Neuronal stem cell (in vitro differentiated cells): ENCODE measurements around the gene RPS19.

Experiments
- DNase-seq: peaks from one replicate; pipeline ENCODE4 v3.0.0-alpha.2; 2013; ENCODE audit warnings: low spot score
- H2AFZ ChIP-seq: one replicate; pipeline ENCODE4 v1.6.1; 2013; ENCODE audit warnings: mild to moderate bottlenecking, low read length, inconsistent platforms
- H2AK5ac ChIP-seq: 2 replicates; pipeline ENCODE4 v1.6.1; 2013; ENCODE audit warnings: low read depth, mild to moderate bottlenecking, inconsistent platforms, low read length, moderate library complexity, mixed read lengths
- H2BK120ac ChIP-seq: 2 replicates; pipeline ENCODE4 v1.6.1; 2013; ENCODE audit warnings: low read depth, mild to moderate bottlenecking, inconsistent platforms, low read length, moderate library complexity, mixed read lengths
- H2BK12ac ChIP-seq: one replicate; pipeline ENCODE4 v1.6.1; 2013; ENCODE audit warnings: low read length, inconsistent platforms
- H2BK15ac ChIP-seq: 2 replicates; pipeline ENCODE4 v1.6.1; 2013; ENCODE audit warnings: mild to moderate bottlenecking, low read length, inconsistent platforms, mixed read lengths
- H2BK5ac ChIP-seq: one replicate; pipeline ENCODE4 v1.6.1; 2013; ENCODE audit warnings: inconsistent platforms, mild to moderate bottlenecking, low read length, moderate library complexity
- H3K14ac ChIP-seq: one replicate; pipeline ENCODE4 v1.6.1; 2013; ENCODE audit warnings: low read length, inconsistent platforms
- H3K18ac ChIP-seq: 2 replicates; pipeline ENCODE4 v1.6.1; 2013; ENCODE audit warnings: low read length, inconsistent platforms
- H3K23ac ChIP-seq: 2 replicates; pipeline ENCODE4 v1.6.1; 2013; ENCODE audit warnings: low read depth, mild to moderate bottlenecking, mixed read lengths, low read length, inconsistent platforms; ENCODE audit not compliant: poor library complexity
- H3K27ac ChIP-seq: replicated peaks from 3 replicates; pipeline ENCODE4 v1.5.1; 2013; ENCODE audit warnings: low read length, inconsistent platforms
- H3K27me3 ChIP-seq, 3 experiments: 2 replicates each; pipeline ENCODE4 v1.6.1; 2013; ENCODE audit warnings: low read length in 3 of 3, mild to moderate bottlenecking in 2 of 3, inconsistent platforms in 1 of 3, low read depth in 1 of 3, mixed read lengths in 1 of 3, moderate library complexity in 1 of 3; ENCODE audit not compliant: control insufficient read depth in 3 of 3, insufficient read depth in 3 of 3
- H3K36me3 ChIP-seq, 2 donors: replicated peaks in 1 of 2; 2 replicates each; pipeline ENCODE4 v1.6.1; 2013; ENCODE audit warnings: low read length in 2 of 2; ENCODE audit not compliant: control insufficient read depth in 2 of 2, insufficient read depth in 2 of 2
- H3K4ac ChIP-seq: 2 replicates; pipeline ENCODE4 v1.6.1; 2013; ENCODE audit warnings: inconsistent platforms, mild to moderate bottlenecking, low read length, moderate library complexity
- H3K4me1 ChIP-seq, 2 donors: 1 replicate in 1 of 2; 2 replicates in 1 of 2; pipeline ENCODE4 v1.6.1; 2013; ENCODE audit warnings: low read length in 2 of 2, low read depth in 1 of 2; ENCODE audit not compliant: control insufficient read depth in 2 of 2, insufficient read depth in 1 of 2
- H3K4me2 ChIP-seq: one replicate; pipeline ENCODE4 v1.6.1; 2013; ENCODE audit warnings: mild to moderate bottlenecking, low read length, inconsistent platforms; ENCODE audit not compliant: insufficient read depth, poor library complexity, severe bottlenecking
- H3K4me3 ChIP-seq, 2 donors: 2 replicates each; pipeline ENCODE4 v1.5.1; 2013; ENCODE audit warnings: low read length in 2 of 2, mild to moderate bottlenecking in 2 of 2, inconsistent platforms in 1 of 2, moderate library complexity in 1 of 2
- H3K79me1 ChIP-seq: one replicate; pipeline ENCODE4 v1.6.1; 2013; ENCODE audit warnings: low read depth, mild to moderate bottlenecking, inconsistent platforms, low read length, moderate library complexity
- H3K9ac ChIP-seq: one replicate; pipeline ENCODE4 v1.6.1; 2013; ENCODE audit warnings: mild to moderate bottlenecking, low read depth, low read length, inconsistent platforms; ENCODE audit not compliant: poor library complexity
- H3K9me3 ChIP-seq, 2 donors: replicated peaks in 1 of 2; 2 replicates each; pipeline versions ENCODE3 to v1.6.1; 2013; ENCODE audit warnings: low read length in 2 of 2, mild to moderate bottlenecking in 2 of 2, inconsistent platforms in 1 of 2, low read depth in 1 of 2, mixed read lengths in 1 of 2, moderate library complexity in 1 of 2; ENCODE audit not compliant: control insufficient read depth in 2 of 2, insufficient read depth in 1 of 2
- H4K8ac ChIP-seq: one replicate; pipeline ENCODE4 v1.6.1; 2013; ENCODE audit warnings: low read depth, mild to moderate bottlenecking, inconsistent platforms, low read length, moderate library complexity
- H4K91ac ChIP-seq: one replicate; pipeline ENCODE4 v1.6.1; 2013; ENCODE audit warnings: low read length, low read depth, mild to moderate bottlenecking, inconsistent platforms; ENCODE audit not compliant: poor library complexity
- WGBS, 2 donors: extraction: QIAGEN DNeasy Blood & Tissue Kit; methylation state at CpG; one replicate each; pipeline ENCODE4 v1.1.7; 2013; ENCODE audit warnings: missing lambda C conversion rate in 2 of 2, mixed read lengths in 1 of 2; ENCODE audit not compliant: insufficient read length in 2 of 2, insufficient replicate concordance in 1 of 2; ENCODE audit errors: extremely low coverage in 2 of 2; 5-methylcytosine and 5-hydroxymethylcytosine counted together

RPS19 gene

DNA sequence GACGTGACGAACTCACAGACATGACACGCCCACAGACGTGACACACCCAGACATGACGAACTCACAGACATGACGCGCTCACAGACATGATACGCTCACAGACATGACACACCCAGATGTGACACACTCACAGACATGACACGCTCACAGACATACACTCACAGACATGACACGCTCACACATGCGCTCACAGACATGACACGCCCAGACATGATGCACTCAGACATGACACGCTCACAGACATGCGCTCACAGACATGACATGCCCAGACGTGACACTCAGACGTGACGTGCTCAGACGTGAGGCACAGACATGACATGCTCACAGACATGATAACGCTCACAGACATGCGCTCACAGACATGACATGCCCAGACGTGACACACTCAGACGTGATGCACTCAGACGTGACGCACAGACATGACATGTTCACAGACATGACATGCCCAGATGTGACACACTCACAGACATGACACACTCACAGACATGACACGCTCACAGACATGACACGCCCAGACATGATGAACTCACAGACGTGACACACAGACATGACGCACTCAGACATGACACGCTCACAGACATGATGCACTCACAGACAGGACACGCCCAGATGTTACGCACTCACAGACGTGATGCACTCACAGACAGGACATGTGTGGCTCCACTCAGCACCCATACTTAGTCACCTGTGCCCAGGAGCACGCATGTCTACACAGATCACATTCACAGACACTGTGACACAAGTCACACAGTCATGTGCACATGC, 60.1 kb downstream of the RPS19 start:
- Histone ChIP-seq H3K36me3 (peaks cover 0 to 6% of the 10 kb centered on the region in 2 donors), H3K14ac (peak overlapping the region; percentile 10), H2BK15ac (no peak overlapping the region), H3K4me1 (peaks cover 0 to 3% of the 10 kb centered on the region in 2 donors), H3K79me1 (peaks cover 6% of the 10 kb centered on the region), H2AK5ac (no peak overlapping the region), H2AFZ (no peak overlapping the region), H3K27ac (no peak overlapping the region), H4K91ac (no peak overlapping the region), H3K27me3 (peaks cover 30 to 95% (median 84%) of the 10 kb centered on the region in 3 experiments), H3K4me2 (no peak overlapping the region), H3K18ac (peak overlapping the region; percentile 32), H3K23ac (peak overlapping the region; percentile 1), H2BK120ac (no peak overlapping the region), H3K9ac (no peak overlapping the region), H2BK5ac (no peak overlapping the region), H3K4ac (no peak overlapping the region), H4K8ac (no peak overlapping the region), H3K9me3 (peaks cover 0 to 26% of the 10 kb centered on the region in 2 donors), H3K4me3 (peak overlapping the region in 1 of 2 donors; percentile 65), H2BK12ac (no peak overlapping the region)
- no peak for DNase-seq
- WGBS, 2 donors = no CpG with 5 or more reads among the region's 33 CpGs

DNA sequence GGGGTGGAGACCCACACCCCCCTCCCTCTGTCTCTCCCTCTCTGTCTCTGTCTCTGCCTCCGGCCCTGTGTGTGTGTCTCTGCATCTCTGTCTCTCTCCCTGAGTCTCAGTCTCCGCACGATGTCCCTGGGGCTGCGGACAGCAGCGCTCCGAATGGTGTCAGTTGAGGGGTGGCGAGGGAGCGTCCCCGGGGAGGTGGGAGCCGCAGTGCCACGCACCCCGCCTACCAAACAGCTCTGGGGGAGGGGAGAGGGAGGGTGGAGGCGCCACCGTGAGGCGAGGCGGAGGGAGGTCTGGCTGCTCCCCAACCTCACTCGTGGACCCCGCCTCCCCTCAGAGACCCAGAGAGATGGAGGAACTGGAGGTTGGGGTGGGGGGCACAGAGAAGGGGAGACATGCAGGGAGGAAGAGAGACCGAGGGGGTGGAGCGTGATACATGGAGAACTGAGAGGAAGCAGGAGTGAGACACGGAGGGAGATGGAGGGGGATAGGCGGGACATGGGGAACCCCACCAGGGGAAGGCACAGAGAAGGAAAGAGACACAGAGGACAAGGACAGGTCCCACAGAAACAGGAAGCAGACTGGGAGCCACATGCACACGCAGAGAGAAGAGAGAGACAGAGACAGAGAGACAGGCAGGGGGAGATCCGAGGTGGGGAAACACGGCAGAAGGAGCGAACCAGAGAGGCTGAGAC, 61.0 kb downstream of the RPS19 start:
- Histone ChIP-seq H2AFZ (no peak overlapping the region), H2BK15ac (no peak overlapping the region), H3K4me2 (no peak overlapping the region), H3K4ac (no peak overlapping the region), H4K8ac (no peak overlapping the region), H3K14ac (peak overlapping the region; percentile 59), H3K27ac (no peak overlapping the region), H3K4me1 (peaks cover 0 to 3% of the 10 kb centered on the region in 2 donors), H3K9ac (no peak overlapping the region), H2BK5ac (no peak overlapping the region), H3K36me3 (peaks cover 0 to 5% of the 10 kb centered on the region in 2 donors), H3K9me3 (peaks cover 0 to 26% of the 10 kb centered on the region in 2 donors), H3K23ac (peak overlapping the region; percentile 1), H2AK5ac (no peak overlapping the region), H3K4me3 (no peak overlapping the region), H2BK12ac (no peak overlapping the region), H3K27me3 (peaks cover 25 to 95% (median 85%) of the 10 kb centered on the region in 3 experiments), H2BK120ac (no peak overlapping the region), H3K79me1 (peaks cover 6% of the 10 kb centered on the region), H4K91ac (no peak overlapping the region), H3K18ac (peak overlapping the region; percentile 41)
- WGBS, 2 donors = no CpG with 5 or more reads among the region's 26 CpGs
- DNase-seq = no peak

DNA sequence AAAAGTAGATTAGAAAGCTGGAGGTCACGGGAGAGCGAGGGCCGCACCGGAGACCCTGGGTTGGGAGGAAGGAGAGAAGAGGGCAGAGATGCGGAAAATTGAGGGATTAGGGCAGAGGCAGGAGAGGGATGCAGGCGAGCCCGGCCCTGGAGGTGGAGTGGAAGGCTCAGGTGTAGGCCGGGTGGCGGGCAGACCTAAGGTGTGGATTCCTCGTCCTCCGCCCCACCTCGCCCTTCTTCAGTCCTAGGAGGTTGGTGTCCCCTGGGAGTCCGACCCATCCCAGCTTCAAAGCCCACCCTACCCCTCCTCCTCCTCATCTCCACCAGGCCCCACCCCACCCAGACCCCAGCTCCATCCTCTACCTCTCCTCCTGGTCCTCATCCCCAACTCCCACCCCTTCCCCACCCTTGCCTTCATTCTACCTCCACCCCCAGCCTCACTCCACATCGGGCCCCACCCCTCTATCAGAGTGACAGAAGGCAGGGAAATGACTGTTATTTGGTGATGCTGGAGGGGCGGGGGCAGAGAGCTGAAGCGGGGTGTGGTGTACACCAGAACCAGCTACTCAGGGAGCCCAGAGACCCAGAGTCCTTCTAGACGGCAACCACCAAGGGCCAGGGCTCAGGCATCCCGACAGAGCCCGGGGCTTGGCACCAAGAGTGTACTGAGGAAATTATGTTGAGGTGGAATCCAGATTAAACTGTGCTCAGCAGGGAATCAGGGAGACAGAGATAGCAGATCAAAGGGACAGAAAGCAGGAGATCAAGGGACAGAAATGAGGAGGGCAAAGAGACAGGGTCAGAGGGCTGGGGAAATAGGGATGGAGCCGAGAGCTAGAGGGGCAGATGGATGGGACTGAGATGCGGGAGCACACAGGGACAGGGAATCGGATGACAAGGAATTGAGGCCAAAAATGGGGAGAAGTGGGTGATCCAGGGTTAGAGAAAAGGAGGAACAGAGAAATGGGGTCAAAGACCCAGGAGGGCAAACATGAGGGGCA, 61.8 kb downstream of the RPS19 start:
- H2BK12ac ChIP-seq = no peak overlapping the region
- no peak overlapping the region for H3K4ac ChIP-seq
- no peak overlapping the region for H3K27ac ChIP-seq
- H3K14ac ChIP-seq = no peak overlapping the region
- H3K18ac ChIP-seq = peak overlapping the region; percentile 54
- peaks cover 0 to 5% of the 10 kb centered on the region in 2 donors for H3K36me3 ChIP-seq
- no peak overlapping the region for H2AK5ac ChIP-seq
- no peak overlapping the region for H4K91ac ChIP-seq
- H3K4me1 ChIP-seq = peaks cover 0 to 3% of the 10 kb centered on the region in 2 donors
- peaks cover 6% of the 10 kb centered on the region for H3K79me1 ChIP-seq
- H3K23ac ChIP-seq = no peak overlapping the region
- no peak for DNase-seq
- H2BK120ac ChIP-seq = no peak overlapping the region
- H2BK5ac ChIP-seq = no peak overlapping the region
- peaks cover 23 to 94% (median 84%) of the 10 kb centered on the region in 3 experiments for H3K27me3 ChIP-seq
- no peak overlapping the region for H4K8ac ChIP-seq
- H3K9ac ChIP-seq = no peak overlapping the region
- H3K9me3 ChIP-seq = peaks cover 0 to 27% of the 10 kb centered on the region in 2 donors
- H2AFZ ChIP-seq = no peak overlapping the region
- H3K4me2 ChIP-seq = no peak overlapping the region
- no CpG with 5 or more reads among the region's 22 CpGs for WGBS, 2 donors
- H2BK15ac ChIP-seq = no peak overlapping the region
- H3K4me3 ChIP-seq = no peak overlapping the region
